ENCODE results near the gene PITHD1. TPM values are rescaled to one million over a fixed set of nuclear protein-coding genes. Genes with fewer than 3 reads are reported as not detected.
"Not testable (repeated sequence)": the region's sequence is repeated elsewhere in the genome, so short reads cannot be mapped to it uniquely, and the experiment has no call there.

Gene PITHD1
- total and polyA plus RNA-seq, 10 of the 15 experiments (the other 5 are each of a cell fraction or from before 2014, with no cell fraction given) = 23.7 to 82.2 (median 67.0) TPM

- WGBS (ENCODE audit: insufficient coverage, insufficient replicate concordance, low lambda C conversion rate, missing lambda C conversion rate) = 73% methylated on average over 19 of the region's 21 CpGs
- Histone ChIP-seq H3K27me3 (replicated peaks in 1 of 2; ENCODE audit: control insufficient read depth in 2 of 2, insufficient read depth in 2 of 2, low read length in 1 of 2) (no peaks in the 10 kb centered on the region), H3K9ac (ENCODE audit: control insufficient read depth, insufficient read depth, low read length) (no peak overlapping the region), H2AFZ (ENCODE audit: control insufficient read depth, low read depth, low read length) (no peak overlapping the region), H3K27ac (ENCODE audit: control insufficient read depth, insufficient read depth) (no peak overlapping the region), H3K4me2 (ENCODE audit: control insufficient read depth, insufficient read depth) (no peak overlapping the region), H3K36me3 (ENCODE audit: control insufficient read depth in 2 of 2, insufficient read depth in 2 of 2, low read length in 1 of 2) (peaks cover 4 to 16% of the 10 kb centered on the region in 2 experiments; a peak in 3 of 4 replicates), H3K4me3 (no peak overlapping the region), H4K20me1 (ENCODE audit: control insufficient read depth, insufficient read depth) (no peaks in the 10 kb centered on the region), H3K79me2 (ENCODE audit: control insufficient read depth, insufficient read depth, low read length) (peaks cover 25% of the 10 kb centered on the region), H3K4me1 (ENCODE audit: control insufficient read depth, insufficient read depth, low read length) (peaks cover 8% of the 10 kb centered on the region), H3K9me3 (replicated peaks; ENCODE audit: control insufficient read depth, insufficient read depth, low read length) (no peaks in the 10 kb centered on the region)
- intact Hi-C loops (cut with micrococcal nuclease; ENCODE audit: unreplicated experiment) = no loop called here
- no peak for TF ChIP-seq ATF7 (IDR thresholded peaks at IDR 0.05; ENCODE audit: low read depth)
- TF ChIP-seq USF2 (IDR thresholded peaks at IDR 0.05; ENCODE audit: borderline replicate concordance, low read depth, low read length) = no peak
- no peak for TF ChIP-seq BHLHE40 (IDR thresholded peaks at IDR 0.05; ENCODE audit: borderline replicate concordance in 1 of 2, low read depth in 2 of 2, low read length in 1 of 2)
- BruUV-seq (replicated peaks) = no TSS peak
- in situ Hi-C loops (cut with MboI) = loop anchor here (25.0 kb wide), 1 partner anchor 1443 kb away; the partner anchor contains the start of genes RSRP1 and SYF2
- DNase-seq (ENCODE audit: low read depth, low spot score) (no peak), ATAC-seq (no peak), FAIRE-seq (no peak)
- SMC1A ChIA-PET (ENCODE audit: uncharacterized antibody, unreplicated experiment) = no interaction called here
- CTCF ChIA-PET = interaction anchor here (0.9 to 1.4 kb wide), 3 partner anchors 15 to 19 kb away, joined by 3 to 4 read pairs (median 3); no protein-coding TSS in a partner anchor
- POLR2A ChIA-PET = interaction anchor here (1.2 kb wide), 1 partner anchor 15 kb away, joined by 7 read pairs; no protein-coding TSS in a partner anchor
- RAD21 ChIA-PET (ENCODE audit: unreplicated experiment) = no interaction called here
Measured at GRCh38 chr1:23793861-23794731, 15.9 kb downstream of the PITHD1 start.

- H3K36me3 ChIP-seq (ENCODE audit: control insufficient read depth in 2 of 2, insufficient read depth in 2 of 2, low read length in 1 of 2) = peaks cover 4 to 16% of the 10 kb centered on the region in 2 experiments; a peak in 3 of 4 replicates
- H3K27ac ChIP-seq (ENCODE audit: control insufficient read depth, insufficient read depth); H4K20me1 ChIP-seq (ENCODE audit: control insufficient read depth, insufficient read depth); H3K27me3 ChIP-seq (replicated peaks in 1 of 2; ENCODE audit: control insufficient read depth in 2 of 2, insufficient read depth in 2 of 2, low read length in 1 of 2); FAIRE-seq; DNase-seq (ENCODE audit: low read depth, low spot score); H3K9me3 ChIP-seq (replicated peaks; ENCODE audit: control insufficient read depth, insufficient read depth, low read length); POLR2A ChIA-PET; BruUV-seq (replicated peaks); ATAC-seq; H2AFZ ChIP-seq (ENCODE audit: control insufficient read depth, low read depth, low read length); SMC1A ChIA-PET (ENCODE audit: uncharacterized antibody, unreplicated experiment); RAD21 ChIA-PET (ENCODE audit: unreplicated experiment); H3K9ac ChIP-seq (ENCODE audit: control insufficient read depth, insufficient read depth, low read length); H3K4me2 ChIP-seq (ENCODE audit: control insufficient read depth, insufficient read depth); intact Hi-C loops (cut with micrococcal nuclease; ENCODE audit: unreplicated experiment); H3K4me3 ChIP-seq: not testable (repeated sequence)
- 80% methylated on average over 9 of the region's 9 CpGs for WGBS (ENCODE audit: insufficient coverage, insufficient replicate concordance, low lambda C conversion rate, missing lambda C conversion rate)
- H3K4me1 ChIP-seq (ENCODE audit: control insufficient read depth, insufficient read depth, low read length) = peaks cover 14% of the 10 kb centered on the region
- CTCF ChIA-PET = interaction anchor here (1.2 to 1.4 kb wide), 2 partner anchors 15 to 20 kb away, joined by 3 read pairs; no protein-coding TSS in a partner anchor
- in situ Hi-C loops (cut with MboI) = loop anchor here (25.0 kb wide), 1 partner anchor 1443 kb away; the partner anchor contains the start of genes RSRP1 and SYF2
- H3K79me2 ChIP-seq (ENCODE audit: control insufficient read depth, insufficient read depth, low read length) = peaks cover 30% of the 10 kb centered on the region
Measured at GRCh38 chr1:23794732-23795182, 16.5 kb downstream of the PITHD1 start.

All from GM12878 (cell line).